ENCODE measurements around the gene FAM227B.

DNA sequence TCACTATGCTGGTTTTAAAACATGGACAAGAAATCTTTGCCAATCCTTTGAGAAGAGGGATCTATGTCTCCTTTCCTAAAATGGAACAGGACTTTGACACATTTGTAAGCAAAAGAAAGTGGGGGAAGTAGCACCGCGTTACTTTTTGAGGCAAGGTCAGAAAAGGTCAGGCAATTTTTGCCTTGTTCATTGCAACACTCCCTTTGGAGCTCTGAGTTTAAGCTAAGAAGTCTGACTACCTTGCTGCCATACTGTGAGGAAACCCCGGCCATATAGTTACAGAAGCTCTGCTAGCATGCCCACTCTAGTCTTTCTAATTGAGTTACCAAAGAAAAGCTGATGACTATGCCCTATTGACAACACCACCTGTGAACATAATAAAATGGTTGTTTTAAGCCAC lies 1.4 kb downstream of the FAM227B start:
- TF ChIP-seq, protein P1, sequence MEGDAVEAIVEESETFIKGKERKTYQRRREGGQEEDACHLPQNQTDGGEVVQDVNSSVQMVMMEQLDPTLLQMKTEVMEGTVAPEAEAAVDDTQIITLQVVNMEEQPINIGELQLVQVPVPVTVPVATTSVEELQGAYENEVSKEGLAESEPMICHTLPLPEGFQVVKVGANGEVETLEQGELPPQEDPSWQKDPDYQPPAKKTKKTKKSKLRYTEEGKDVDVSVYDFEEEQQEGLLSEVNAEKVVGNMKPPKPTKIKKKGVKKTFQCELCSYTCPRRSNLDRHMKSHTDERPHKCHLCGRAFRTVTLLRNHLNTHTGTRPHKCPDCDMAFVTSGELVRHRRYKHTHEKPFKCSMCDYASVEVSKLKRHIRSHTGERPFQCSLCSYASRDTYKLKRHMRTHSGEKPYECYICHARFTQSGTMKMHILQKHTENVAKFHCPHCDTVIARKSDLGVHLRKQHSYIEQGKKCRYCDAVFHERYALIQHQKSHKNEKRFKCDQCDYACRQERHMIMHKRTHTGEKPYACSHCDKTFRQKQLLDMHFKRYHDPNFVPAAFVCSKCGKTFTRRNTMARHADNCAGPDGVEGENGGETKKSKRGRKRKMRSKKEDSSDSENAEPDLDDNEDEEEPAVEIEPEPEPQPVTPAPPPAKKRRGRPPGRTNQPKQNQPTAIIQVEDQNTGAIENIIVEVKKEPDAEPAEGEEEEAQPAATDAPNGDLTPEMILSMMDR (IDR thresholded peaks at IDR 0.05), result no peak
- no peak for TF ChIP-seq POLR2A (IDR thresholded peaks at IDR 0.05)
